Colonic mucosa (tissue), 4 donors: Measurements from ENCODE around the gene NFILZ. TPM values are rescaled to one million over a fixed set of nuclear protein-coding genes. Genes with fewer than 3 reads are reported as not detected.

Experiments
- DNase-seq: peaks from one replicate; pipeline ENCODE4 v3.0.0-alpha.2; 2020
- H3K27ac ChIP-seq: fragments of 200-600 bp; one replicate; pipeline ENCODE4 v1.8.0; 2021
- H3K27me3 ChIP-seq: fragments of 200-600 bp; one replicate; pipeline ENCODE4 v1.8.0; 2021
- H3K36me3 ChIP-seq: fragments of 200-600 bp; one replicate; pipeline ENCODE4 v1.8.0; 2021
- H3K4me1 ChIP-seq: fragments of 200-600 bp; one replicate; pipeline ENCODE4 v1.8.0; 2021; ENCODE audit warnings: mild to moderate bottlenecking
- H3K4me3 ChIP-seq: fragments of 200-600 bp; one replicate; pipeline ENCODE4 v1.8.0; 2021
- H3K9ac ChIP-seq, 2 donors: one replicate each; pipeline ENCODE4 v1.7.0; 2013; ENCODE audit warnings: control low read depth in 2 of 2, low read depth in 2 of 2, low read length in 2 of 2
- H3K9me3 ChIP-seq: fragments of 200-600 bp; one replicate; pipeline ENCODE4 v1.8.0; 2021
- intact Hi-C: fragments of 100-400 bp; cut with DNase I; formaldehyde crosslinking; loops from one replicate; pipeline ENCODE4 v1.14.1; 2022
- total RNA-seq, 2 donors: library from RNA; stranded (reverse); fragmentation: NEBNext Ultra II Directional in 1 of 2; extraction: Animal tissue kit (Norgen Biotek cat#: 25700) in 1 of 2; gene quantifications; one replicate each; pipeline ENCODE4 v1.2.1, GENCODE V29; 2021
- TF ChIP-seq, protein P1 (sequence below): fragments of 200-600 bp; IDR thresholded peaks from one replicate; pipeline ENCODE4 v1.8.0; 2022; ENCODE audit warnings: antibody characterized with exemption, mild to moderate bottlenecking
- donor health status: healthy.
- donor health status: DM: no; HTN: no; CAD: no.
- donor health status: DM: no; HTN: no; CAD: no.

NFILZ gene
- total RNA-seq, 2 donors from 2014 or later, result not detected

DNA sequence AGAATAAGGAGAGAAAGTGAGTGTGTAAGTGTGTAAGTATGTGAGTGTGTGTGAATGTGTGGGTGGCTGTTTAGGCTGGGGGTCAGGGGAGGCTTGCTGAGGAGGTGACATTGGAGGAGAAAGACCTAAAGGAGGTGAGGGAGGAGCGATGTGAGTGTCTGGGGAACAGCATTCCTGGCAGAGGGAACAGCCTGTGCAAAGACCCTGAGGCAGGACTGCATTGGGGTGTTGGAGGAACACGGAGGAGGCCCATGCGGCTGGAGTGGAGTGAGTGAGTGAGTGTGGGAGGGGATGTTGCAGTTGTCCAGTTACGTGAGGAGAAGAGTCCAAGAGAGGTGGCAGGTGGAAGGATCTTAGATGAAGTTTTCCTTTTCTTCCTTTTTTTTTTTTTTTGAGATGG, 31.8 kb downstream of the NFILZ start:
- no peaks in the 10 kb centered on the region for H3K4me1 ChIP-seq
- no peaks in the 10 kb centered on the region for H3K36me3 ChIP-seq
- TF ChIP-seq, protein P1, sequence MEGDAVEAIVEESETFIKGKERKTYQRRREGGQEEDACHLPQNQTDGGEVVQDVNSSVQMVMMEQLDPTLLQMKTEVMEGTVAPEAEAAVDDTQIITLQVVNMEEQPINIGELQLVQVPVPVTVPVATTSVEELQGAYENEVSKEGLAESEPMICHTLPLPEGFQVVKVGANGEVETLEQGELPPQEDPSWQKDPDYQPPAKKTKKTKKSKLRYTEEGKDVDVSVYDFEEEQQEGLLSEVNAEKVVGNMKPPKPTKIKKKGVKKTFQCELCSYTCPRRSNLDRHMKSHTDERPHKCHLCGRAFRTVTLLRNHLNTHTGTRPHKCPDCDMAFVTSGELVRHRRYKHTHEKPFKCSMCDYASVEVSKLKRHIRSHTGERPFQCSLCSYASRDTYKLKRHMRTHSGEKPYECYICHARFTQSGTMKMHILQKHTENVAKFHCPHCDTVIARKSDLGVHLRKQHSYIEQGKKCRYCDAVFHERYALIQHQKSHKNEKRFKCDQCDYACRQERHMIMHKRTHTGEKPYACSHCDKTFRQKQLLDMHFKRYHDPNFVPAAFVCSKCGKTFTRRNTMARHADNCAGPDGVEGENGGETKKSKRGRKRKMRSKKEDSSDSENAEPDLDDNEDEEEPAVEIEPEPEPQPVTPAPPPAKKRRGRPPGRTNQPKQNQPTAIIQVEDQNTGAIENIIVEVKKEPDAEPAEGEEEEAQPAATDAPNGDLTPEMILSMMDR, result no peak
- H3K4me3 ChIP-seq, result no peak overlapping the region
- H3K27ac ChIP-seq, result no peak overlapping the region
- H3K27me3 ChIP-seq, result no peaks in the 10 kb centered on the region
- H3K9ac ChIP-seq, result no peak overlapping the region
- no peak for DNase-seq
- intact Hi-C loops, result no loop called here
- no peaks in the 10 kb centered on the region for H3K9me3 ChIP-seq

DNA sequence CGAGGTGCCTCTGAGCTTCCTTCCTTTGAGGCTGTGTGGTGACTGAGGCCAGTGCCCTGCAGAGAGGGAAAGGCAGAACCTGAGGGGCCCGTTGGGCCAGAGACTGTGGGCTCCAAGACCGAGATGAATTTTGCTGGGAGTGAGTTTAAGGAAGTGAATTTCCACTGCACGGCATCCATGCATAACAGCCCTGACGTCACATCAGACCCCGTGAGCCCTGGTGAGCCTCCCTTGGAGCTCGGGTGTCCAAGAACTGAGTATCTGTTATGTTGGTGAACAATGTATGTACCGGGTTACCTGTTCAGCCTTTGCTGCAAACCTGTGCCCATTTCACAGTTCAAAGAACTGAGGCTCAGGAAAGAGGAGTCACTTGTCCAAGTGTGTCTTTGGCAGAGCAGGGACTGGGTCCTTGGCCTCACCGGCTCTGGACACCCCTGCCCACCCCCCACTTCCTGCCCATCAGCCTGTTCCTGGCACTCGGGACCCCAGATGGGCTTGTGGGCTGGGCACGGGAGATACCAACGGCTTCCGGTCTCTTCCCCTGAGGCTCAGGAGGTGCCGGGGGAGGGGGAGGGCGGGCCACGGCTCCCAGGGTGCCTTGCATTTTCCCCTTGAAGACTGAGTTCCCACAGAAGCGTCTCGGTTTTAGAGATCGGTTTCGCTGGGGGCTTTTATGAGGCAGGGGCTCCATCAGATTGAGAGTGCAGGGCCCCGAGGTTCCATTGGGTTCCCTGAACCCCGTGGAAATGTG, 33.7 kb downstream of the NFILZ start:
- Histone ChIP-seq H3K9ac (no peak overlapping the region), H3K4me1 (no peaks in the 10 kb centered on the region), H3K27ac (no peak overlapping the region), H3K4me3 (no peak overlapping the region), H3K27me3 (no peaks in the 10 kb centered on the region), H3K36me3 (no peaks in the 10 kb centered on the region), H3K9me3 (no peaks in the 10 kb centered on the region)
- intact Hi-C loops, result no loop called here
- no peak for DNase-seq
- TF ChIP-seq, protein P1, result no peak

DNA sequence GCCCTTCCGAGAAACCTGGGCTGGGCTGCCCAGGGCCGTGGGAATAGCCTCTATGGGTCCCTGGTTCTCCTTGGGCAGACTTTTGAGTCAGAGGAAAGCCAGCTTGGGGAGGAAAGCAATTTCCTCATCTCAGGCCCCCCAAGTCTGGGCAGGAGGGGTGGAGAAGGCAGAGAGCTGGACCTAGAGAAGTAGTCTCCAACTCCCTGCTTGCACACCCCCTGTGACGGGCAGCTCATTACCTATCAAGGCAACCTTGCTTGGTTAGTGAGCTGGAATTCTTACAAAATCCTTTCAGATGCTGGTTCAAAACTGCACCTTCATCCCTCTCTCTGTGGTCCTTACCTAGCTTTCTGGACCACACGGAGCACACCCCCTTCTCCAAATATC, 34.2 kb downstream of the NFILZ start:
- H3K27me3 ChIP-seq, result no peaks in the 10 kb centered on the region
- H3K9me3 ChIP-seq, result no peaks in the 10 kb centered on the region
- no peak overlapping the region for H3K27ac ChIP-seq
- intact Hi-C loops, result no loop called here
- H3K9ac ChIP-seq, result no peak overlapping the region
- DNase-seq, result no peak
- no peaks in the 10 kb centered on the region for H3K36me3 ChIP-seq
- H3K4me3 ChIP-seq, result no peak overlapping the region
- TF ChIP-seq, protein P1, result no peak
- H3K4me1 ChIP-seq, result no peaks in the 10 kb centered on the region

- H3K27me3 ChIP-seq, result no peaks in the 10 kb centered on the region
- no peaks in the 10 kb centered on the region for H3K36me3 ChIP-seq
- DNase-seq, result no peak
- TF ChIP-seq, protein P1, result no peak
- no peaks in the 10 kb centered on the region for H3K9me3 ChIP-seq
- no peak overlapping the region for H3K9ac ChIP-seq
- intact Hi-C loops, result no loop called here
- H3K4me3 ChIP-seq, result no peak overlapping the region
- H3K4me1 ChIP-seq, result no peaks in the 10 kb centered on the region
- H3K27ac ChIP-seq, result no peak overlapping the region
These were observed 35.2 kb downstream of the NFILZ start for GRCh38 chr19:8665468-8666213.

- no peak overlapping the region for H3K27ac ChIP-seq
- intact Hi-C loops, result no loop called here
- H3K4me1 ChIP-seq, result no peaks in the 10 kb centered on the region
- TF ChIP-seq, protein P1, result no peak
- no peaks in the 10 kb centered on the region for H3K9me3 ChIP-seq
- H3K36me3 ChIP-seq, result no peaks in the 10 kb centered on the region
- H3K27me3 ChIP-seq, result no peaks in the 10 kb centered on the region
- no peak overlapping the region for H3K4me3 ChIP-seq
- H3K9ac ChIP-seq, result no peak overlapping the region
- no peak for DNase-seq
These were observed 36.5 kb downstream of the NFILZ start for GRCh38 chr19:8666814-8667405.
